Right atrium auricular region (tissue), 2 donors: Measurements from ENCODE around the gene CDK14. TPM values are rescaled to one million over a fixed set of nuclear protein-coding genes. Genes with fewer than 3 reads are reported as not detected.

Experiments used
- DNase-seq: peaks from one replicate; pipeline ENCODE4 v3.0.0-alpha.2; 2019; ENCODE audit warnings: low spot score
- H3K27ac ChIP-seq, 2 donors: fragments of 200-600 bp; sonication (generic); 1 replicate in 1 of 2; 2 replicates in 1 of 2; pipeline ENCODE4 v1.5.1; 2016 to 2019
- H3K27me3 ChIP-seq, 2 donors: fragments of 200-600 bp; sonication (generic); one replicate each; pipeline versions ENCODE4 v1.5.1 to v1.6.0; 2017 to 2019
- H3K36me3 ChIP-seq: fragments of 200-600 bp; sonication (generic); one replicate; pipeline ENCODE4 v1.5.1; 2016
- H3K4me1 ChIP-seq, 2 donors: fragments of 200-600 bp; sonication (generic); one replicate each; pipeline versions ENCODE4 v1.5.1 to v1.6.0; 2017 to 2019
- H3K4me3 ChIP-seq, 2 donors: fragments of 200-600 bp; sonication (generic); 1 replicate in 1 of 2; 2 replicates in 1 of 2; pipeline ENCODE4 v1.5.1; 2017 to 2019; ENCODE audit warnings: mild to moderate bottlenecking in 1 of 2, moderate library complexity in 1 of 2
- H3K9me3 ChIP-seq, 2 donors: fragments of 200-600 bp; sonication (generic); one replicate each; pipeline ENCODE4 v1.5.1; 2019
- total RNA-seq, 2 donors: library from RNA; depleted of rRNA; stranded (reverse); fragments of >200 nt; gene quantifications; one replicate each; pipeline ENCODE4 v1.1.0, GENCODE V29; 2016
- TF ChIP-seq, protein P1 (sequence below), 2 donors: fragments of 200-600 bp; sonication (generic); IDR thresholded peaks; one replicate each; pipeline ENCODE4 v1.5.1; 2019; ENCODE audit warnings: antibody characterized with exemption in 2 of 2

Gene CDK14
- total RNA-seq, 2 donors from 2014 or later = 21.5 to 37.9 TPM

DNA sequence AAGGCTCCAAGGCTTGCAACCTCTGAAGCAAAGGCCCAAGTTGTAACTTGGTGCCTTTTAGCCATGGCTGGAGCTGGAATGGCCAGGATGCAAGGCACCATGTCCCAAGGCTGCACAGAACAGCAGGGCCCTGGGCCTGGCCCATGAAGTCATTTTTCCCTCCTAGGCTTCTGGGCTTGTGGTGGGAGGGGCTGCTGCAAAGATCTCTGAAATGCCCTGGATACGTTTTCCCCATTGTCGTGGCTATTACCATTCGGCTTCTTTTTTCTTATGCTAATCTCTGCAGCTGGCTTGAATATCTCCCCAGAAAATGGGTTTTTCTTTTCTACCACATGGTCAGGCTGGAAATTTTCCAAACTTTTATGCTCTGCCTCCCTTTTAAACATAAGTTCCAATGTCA, 234.2 kb downstream of the CDK14 start:
- H3K27me3 ChIP-seq = no peaks in the 10 kb centered on the region
- H3K4me1 ChIP-seq = peaks cover 0 to 7% of the 10 kb centered on the region in 2 donors
- no peak overlapping the region for H3K4me3 ChIP-seq
- no peaks in the 10 kb centered on the region for H3K9me3 ChIP-seq
- no peak for DNase-seq
- no peak overlapping the region for H3K27ac ChIP-seq
- no peaks in the 10 kb centered on the region for H3K36me3 ChIP-seq
- TF ChIP-seq, protein P1, sequence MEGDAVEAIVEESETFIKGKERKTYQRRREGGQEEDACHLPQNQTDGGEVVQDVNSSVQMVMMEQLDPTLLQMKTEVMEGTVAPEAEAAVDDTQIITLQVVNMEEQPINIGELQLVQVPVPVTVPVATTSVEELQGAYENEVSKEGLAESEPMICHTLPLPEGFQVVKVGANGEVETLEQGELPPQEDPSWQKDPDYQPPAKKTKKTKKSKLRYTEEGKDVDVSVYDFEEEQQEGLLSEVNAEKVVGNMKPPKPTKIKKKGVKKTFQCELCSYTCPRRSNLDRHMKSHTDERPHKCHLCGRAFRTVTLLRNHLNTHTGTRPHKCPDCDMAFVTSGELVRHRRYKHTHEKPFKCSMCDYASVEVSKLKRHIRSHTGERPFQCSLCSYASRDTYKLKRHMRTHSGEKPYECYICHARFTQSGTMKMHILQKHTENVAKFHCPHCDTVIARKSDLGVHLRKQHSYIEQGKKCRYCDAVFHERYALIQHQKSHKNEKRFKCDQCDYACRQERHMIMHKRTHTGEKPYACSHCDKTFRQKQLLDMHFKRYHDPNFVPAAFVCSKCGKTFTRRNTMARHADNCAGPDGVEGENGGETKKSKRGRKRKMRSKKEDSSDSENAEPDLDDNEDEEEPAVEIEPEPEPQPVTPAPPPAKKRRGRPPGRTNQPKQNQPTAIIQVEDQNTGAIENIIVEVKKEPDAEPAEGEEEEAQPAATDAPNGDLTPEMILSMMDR (IDR thresholded peaks at IDR 0.05) = no peak

GRCh38 chr7:90832726-90833125, 236.6 kb downstream of the CDK14 start:
- no peak for DNase-seq
- no peaks in the 10 kb centered on the region for H3K27me3 ChIP-seq
- TF ChIP-seq, protein P1 (IDR thresholded peaks at IDR 0.05) = no peak
- no peaks in the 10 kb centered on the region for H3K36me3 ChIP-seq
- peaks cover 0 to 7% of the 10 kb centered on the region in 2 donors for H3K4me1 ChIP-seq
- H3K27ac ChIP-seq = no peak overlapping the region
- no peak overlapping the region for H3K4me3 ChIP-seq
- H3K9me3 ChIP-seq = no peaks in the 10 kb centered on the region

DNA sequence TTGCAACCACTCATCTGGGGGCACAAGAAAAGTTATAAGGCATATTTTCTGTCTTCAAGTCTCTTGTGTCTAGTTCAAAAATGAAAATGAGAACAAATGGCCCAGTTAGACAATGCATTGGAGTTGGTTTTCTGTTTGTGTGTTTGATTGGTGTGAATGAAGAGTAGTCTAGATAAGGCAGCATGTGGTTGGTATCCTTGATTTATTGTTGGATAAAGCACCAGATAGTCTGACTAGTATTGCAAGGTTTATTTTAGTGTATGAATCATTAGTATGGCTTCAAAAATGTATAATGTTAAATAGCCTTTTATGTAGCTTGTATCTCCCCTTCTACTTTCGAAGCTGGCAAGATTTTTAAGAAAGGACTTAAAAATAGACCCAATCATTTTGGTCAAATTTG, 237.3 kb downstream of the CDK14 start:
- Histone ChIP-seq H3K9me3 (peaks cover 0 to 4% of the 10 kb centered on the region in 2 donors), H3K27me3 (no peaks in the 10 kb centered on the region)
- TF ChIP-seq, protein P1 (IDR thresholded peaks at IDR 0.05) = no peak

GRCh38 chr7:90834771-90835170, 238.7 kb downstream of the CDK14 start:
- peaks cover 0 to 7% of the 10 kb centered on the region in 2 donors for H3K4me1 ChIP-seq
- H3K27me3 ChIP-seq = no peaks in the 10 kb centered on the region
- no peaks in the 10 kb centered on the region for H3K36me3 ChIP-seq
- H3K27ac ChIP-seq = no peak overlapping the region
- H3K9me3 ChIP-seq = peaks cover 0 to 10% of the 10 kb centered on the region in 2 donors
- DNase-seq = no peak
- TF ChIP-seq, protein P1 (IDR thresholded peaks at IDR 0.05) = no peak
- no peak overlapping the region for H3K4me3 ChIP-seq

More for the DNA sequence above, 237.3 kb downstream of the CDK14 start:
- peaks cover 0 to 7% of the 10 kb centered on the region in 2 donors for H3K4me1 ChIP-seq
- H3K36me3 ChIP-seq = no peaks in the 10 kb centered on the region
- no peak for DNase-seq
- no peak overlapping the region for H3K27ac ChIP-seq
- no peak overlapping the region for H3K4me3 ChIP-seq

- Histone ChIP-seq H3K4me1 (peaks cover 0 to 7% of the 10 kb centered on the region in 2 donors), H3K27ac (no peak overlapping the region), H3K9me3 (peaks cover 0 to 10% of the 10 kb centered on the region in 2 donors), H3K27me3 (no peaks in the 10 kb centered on the region), H3K36me3 (no peaks in the 10 kb centered on the region), H3K4me3 (no peak overlapping the region)
- TF ChIP-seq, protein P1 (IDR thresholded peaks at IDR 0.05) = no peak
- no peak for DNase-seq
These were observed 239.7 kb downstream of the CDK14 start for GRCh38 chr7:90835861-90836260.

DNA sequence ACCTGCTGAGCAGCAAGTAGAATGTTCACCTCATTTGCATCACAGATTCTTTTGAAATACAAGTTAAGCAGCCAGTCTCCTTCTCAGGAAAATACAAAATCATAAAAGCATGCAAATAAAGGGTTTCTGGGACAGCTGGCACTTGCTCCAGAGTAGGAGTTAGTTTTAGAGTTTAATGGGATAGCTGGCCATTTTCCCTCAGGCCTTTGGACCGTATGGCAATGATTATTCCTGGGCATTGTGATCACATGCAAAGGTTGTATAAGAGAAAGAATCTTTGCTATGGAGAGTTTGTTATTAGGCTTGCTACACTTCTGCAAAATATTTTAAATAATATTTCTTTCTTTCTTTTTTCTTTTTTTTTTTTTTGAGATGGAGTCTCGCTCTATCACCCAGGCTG, 240.8 kb downstream of the CDK14 start:
- Histone ChIP-seq H3K4me3 (no peak overlapping the region), H3K36me3 (no peaks in the 10 kb centered on the region), H3K27ac (no peak overlapping the region), H3K27me3 (no peaks in the 10 kb centered on the region), H3K9me3 (peaks cover 0 to 10% of the 10 kb centered on the region in 2 donors), H3K4me1 (peaks cover 0 to 6% of the 10 kb centered on the region in 2 donors)
- no peak for DNase-seq
- TF ChIP-seq, protein P1 (IDR thresholded peaks at IDR 0.05) = no peak
